Tibial nerve (tissue), 4 donors: ENCODE results near the gene CAV3. TPM values are rescaled to one million over a fixed set of nuclear protein-coding genes. Genes with fewer than 3 reads are reported as not detected.

Experiments
- DNase-seq, 2 donors: peaks; one replicate each; pipeline ENCODE4 v3.0.0-alpha.2; 2019; ENCODE audit warnings: low spot score in 2 of 2
- H3K27ac ChIP-seq, 4 donors: fragments of 200-600 bp; sonication (generic) in 3 of 4; one replicate each; pipeline ENCODE4 v1.5.1; 2017 to 2019; ENCODE audit warnings: mild to moderate bottlenecking in 1 of 4
- H3K27me3 ChIP-seq, 2 donors: fragments of 200-600 bp; sonication (generic) in 1 of 2; one replicate each; pipeline versions ENCODE4 v1.5.1 to v1.6.0; 2017 to 2019
- H3K36me3 ChIP-seq, 3 donors: fragments of 200-600 bp; sonication (generic); one replicate each; pipeline ENCODE4 v1.5.1; 2018 to 2019
- H3K4me1 ChIP-seq, 4 donors: fragments of 200-600 bp; sonication (generic) in 3 of 4; one replicate each; pipeline ENCODE4 v1.5.1; 2017 to 2019
- H3K4me3 ChIP-seq, 4 donors: fragments of 200-600 bp; sonication (generic) in 3 of 4; one replicate each; pipeline ENCODE4 v1.5.1; 2017 to 2019; ENCODE audit warnings: mild to moderate bottlenecking in 1 of 4, moderate library complexity in 1 of 4
- H3K9me3 ChIP-seq, 4 donors: fragments of 200-600 bp; sonication (generic) in 3 of 4; one replicate each; pipeline ENCODE4 v1.5.1; 2017 to 2019
- EP300 ChIP-seq, 2 donors: sonication (generic); formaldehyde crosslinking; IDR thresholded peaks; one replicate each; pipeline ENCODE4 v1.6.1; 2017; ENCODE audit warnings: antibody characterized with exemption in 2 of 2, mild to moderate bottlenecking in 1 of 2
- POLR2A ChIP-seq, 2 donors: fragments of 450-650 bp; IDR thresholded peaks; one replicate each; pipeline ENCODE4 v1.6.1; 2017; ENCODE audit warnings: antibody characterized with exemption in 2 of 2, mild to moderate bottlenecking in 2 of 2, moderate library complexity in 2 of 2
- WGBS, 2 donors: methylation state at CpG; one replicate each; pipeline ENCODE4 v1.1.5; 2018; 5-methylcytosine and 5-hydroxymethylcytosine counted together
- total RNA-seq, 4 donors: library from RNA; depleted of rRNA; stranded (reverse); fragments of >200 nt; gene quantifications; one replicate each; pipeline ENCODE4 v1.1.0, GENCODE V29; 2016
- TF ChIP-seq, protein P1 (sequence below), 5 experiments: fragments of 200-600 bp in 3 of 5; fragments of 450-650 bp in 2 of 5; sonication (generic) in 3 of 5; IDR thresholded peaks; one replicate each; pipeline ENCODE4 v1.5.1; 2016 to 2019; ENCODE audit warnings: antibody characterized with exemption in 5 of 5, mild to moderate bottlenecking in 3 of 5, moderate library complexity in 2 of 5

CAV3 gene
- total RNA-seq, 4 donors from 2014 or later, result 0.66 TPM; not detected in 3

- no peak for DNase-seq
- Histone ChIP-seq H3K4me1 (no peaks in the 10 kb centered on the region), H3K9me3 (peaks cover 0 to 11% (median 0%) of the 10 kb centered on the region in 4 donors), H3K4me3 (no peak overlapping the region), H3K36me3 (no peaks in the 10 kb centered on the region), H3K27ac (no peak overlapping the region), H3K27me3 (no peaks in the 10 kb centered on the region)
- WGBS, 2 donors, result 58 to 64% methylated on average over 3 of the region's 3 CpGs
- no peak for TF ChIP-seq POLR2A (IDR thresholded peaks at IDR 0.05)
- TF ChIP-seq, protein P1, sequence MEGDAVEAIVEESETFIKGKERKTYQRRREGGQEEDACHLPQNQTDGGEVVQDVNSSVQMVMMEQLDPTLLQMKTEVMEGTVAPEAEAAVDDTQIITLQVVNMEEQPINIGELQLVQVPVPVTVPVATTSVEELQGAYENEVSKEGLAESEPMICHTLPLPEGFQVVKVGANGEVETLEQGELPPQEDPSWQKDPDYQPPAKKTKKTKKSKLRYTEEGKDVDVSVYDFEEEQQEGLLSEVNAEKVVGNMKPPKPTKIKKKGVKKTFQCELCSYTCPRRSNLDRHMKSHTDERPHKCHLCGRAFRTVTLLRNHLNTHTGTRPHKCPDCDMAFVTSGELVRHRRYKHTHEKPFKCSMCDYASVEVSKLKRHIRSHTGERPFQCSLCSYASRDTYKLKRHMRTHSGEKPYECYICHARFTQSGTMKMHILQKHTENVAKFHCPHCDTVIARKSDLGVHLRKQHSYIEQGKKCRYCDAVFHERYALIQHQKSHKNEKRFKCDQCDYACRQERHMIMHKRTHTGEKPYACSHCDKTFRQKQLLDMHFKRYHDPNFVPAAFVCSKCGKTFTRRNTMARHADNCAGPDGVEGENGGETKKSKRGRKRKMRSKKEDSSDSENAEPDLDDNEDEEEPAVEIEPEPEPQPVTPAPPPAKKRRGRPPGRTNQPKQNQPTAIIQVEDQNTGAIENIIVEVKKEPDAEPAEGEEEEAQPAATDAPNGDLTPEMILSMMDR (IDR thresholded peaks at IDR 0.05), result no peak
- no peak for TF ChIP-seq EP300 (IDR thresholded peaks at IDR 0.05)
Observed at GRCh38 chr3:8730656-8731055, 2.9 kb upstream of the CAV3 start.

GRCh38 chr3:8732413-8732812 lies 1.2 kb upstream of the CAV3 start:
- Histone ChIP-seq H3K9me3 (no peaks in the 10 kb centered on the region), H3K4me3 (no peak overlapping the region), H3K4me1 (no peaks in the 10 kb centered on the region), H3K27ac (no peak overlapping the region), H3K36me3 (no peaks in the 10 kb centered on the region), H3K27me3 (no peaks in the 10 kb centered on the region)
- WGBS, 2 donors, result 80 to 83% methylated on average over 4 of the region's 4 CpGs
- TF ChIP-seq EP300 (IDR thresholded peaks at IDR 0.05), result no peak
- TF ChIP-seq, protein P1 (IDR thresholded peaks at IDR 0.05), result no peak
- TF ChIP-seq POLR2A (IDR thresholded peaks at IDR 0.05), result no peak
- no peak for DNase-seq

GRCh38 chr3:8734137-8734878 lies 706 bp downstream of the CAV3 start:
- Histone ChIP-seq H3K36me3 (no peaks in the 10 kb centered on the region), H3K4me1 (no peaks in the 10 kb centered on the region), H3K27me3 (no peaks in the 10 kb centered on the region), H3K9me3 (no peaks in the 10 kb centered on the region), H3K27ac (no peak overlapping the region), H3K4me3 (no peak overlapping the region)
- TF ChIP-seq, protein P1 (IDR thresholded peaks at IDR 0.05), result no peak
- TF ChIP-seq EP300 (IDR thresholded peaks at IDR 0.05) (no peak), POLR2A (IDR thresholded peaks at IDR 0.05) (no peak)
- no peak for DNase-seq
- 76 to 85% methylated on average over 16 to 17 of the region's 19 CpGs for WGBS, 2 donors

GRCh38 chr3:8734908-8735307 lies 1.3 kb downstream of the CAV3 start:
- no peaks in the 10 kb centered on the region for H3K36me3 ChIP-seq
- 90 to 93% methylated on average over 1 of the region's 1 CpG for WGBS, 2 donors
- H3K4me3 ChIP-seq, result no peak overlapping the region
- no peaks in the 10 kb centered on the region for H3K27me3 ChIP-seq
- DNase-seq, result no peak
- TF ChIP-seq POLR2A (IDR thresholded peaks at IDR 0.05) (no peak), EP300 (IDR thresholded peaks at IDR 0.05) (no peak)
- TF ChIP-seq, protein P1 (IDR thresholded peaks at IDR 0.05), result no peak
- H3K4me1 ChIP-seq, result no peaks in the 10 kb centered on the region
- no peak overlapping the region for H3K27ac ChIP-seq
- no peaks in the 10 kb centered on the region for H3K9me3 ChIP-seq

DNA sequence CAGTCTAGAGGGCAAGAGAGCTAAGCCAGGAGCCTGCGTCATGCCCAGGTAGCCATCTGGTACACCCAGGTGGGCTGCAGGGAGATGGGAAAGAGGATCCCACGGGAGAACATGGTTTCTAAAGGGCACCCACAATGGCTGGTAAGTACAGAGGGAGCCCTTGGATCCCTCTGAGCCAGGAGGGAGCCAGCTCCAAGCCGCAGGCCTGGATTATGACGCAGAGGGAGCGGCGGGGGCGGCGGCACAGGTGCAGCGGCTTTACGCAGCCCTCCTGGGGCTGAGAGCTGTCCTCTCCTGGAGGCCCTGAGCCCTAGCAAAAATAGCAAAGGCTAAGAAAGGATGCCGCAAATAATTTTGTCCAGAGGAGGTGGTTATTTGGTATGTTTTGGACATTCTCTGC lies 2.8 kb downstream of the CAV3 start:
- WGBS, 2 donors, result 87 to 89% methylated on average over 11 of the region's 11 CpGs
- TF ChIP-seq EP300 (IDR thresholded peaks at IDR 0.05) (no peak), POLR2A (IDR thresholded peaks at IDR 0.05) (no peak)
- TF ChIP-seq, protein P1 (IDR thresholded peaks at IDR 0.05), result no peak
- Histone ChIP-seq H3K27ac (no peak overlapping the region), H3K4me3 (no peak overlapping the region), H3K9me3 (no peaks in the 10 kb centered on the region), H3K27me3 (no peaks in the 10 kb centered on the region), H3K36me3 (no peaks in the 10 kb centered on the region), H3K4me1 (peaks cover 0 to 3% (median 0%) of the 10 kb centered on the region in 4 donors)
- no peak for DNase-seq
